ENCODE measurements around the gene NKX6-2. TPM values are rescaled to one million over a fixed set of nuclear protein-coding genes. Genes with fewer than 3 reads are reported as not detected.
"Not testable (repeated sequence)": the region's sequence is repeated elsewhere in the genome, so short reads cannot be mapped to it uniquely, and the experiment has no call there.

The NKX6-2 gene
- total RNA-seq, 4 donors from 2014 or later = not detected

- Histone ChIP-seq H3K27me3 (peaks cover 14% of the 10 kb centered on the region), H3K4me3 (no peak overlapping the region), H3K27ac (no peak overlapping the region), H3K9me3 (peaks cover 0 to 11% (median 0%) of the 10 kb centered on the region in 3 donors), H3K36me3 (no peaks in the 10 kb centered on the region), H3K4me1 (no peaks in the 10 kb centered on the region)
- no peak for ATAC-seq
- 85% methylated on average over 4 of the region's 21 CpGs; no CpG with 5 or more reads in 1 of the 2 donors for WGBS, 2 donors (ENCODE audit: low coverage in 1 of 2)
- TF ChIP-seq CTCF (IDR thresholded peaks at IDR 0.05) (no peak), EP300 (IDR thresholded peaks at IDR 0.05) (no peak), POLR2AphosphoS5 (IDR thresholded peaks at IDR 0.05) (no peak), POLR2A (IDR thresholded peaks at IDR 0.05) (no peak)
Observed at GRCh38 chr10:132798403-132798802, 12.5 kb upstream of the NKX6-2 start.

- H3K27ac ChIP-seq, ATAC-seq, H3K4me1 ChIP-seq, H3K4me3 ChIP-seq, H3K36me3 ChIP-seq: not testable (repeated sequence)
- Histone ChIP-seq H3K27me3 (peaks cover 18% of the 10 kb centered on the region), H3K9me3 (peaks cover 0 to 11% (median 0%) of the 10 kb centered on the region in 3 donors)
- 96 to 97% methylated on average over 8 to 11 of the region's 32 CpGs for WGBS, 2 donors (ENCODE audit: low coverage in 1 of 2)
Observed at GRCh38 chr10:132797986-132798385, 12.0 kb upstream of the NKX6-2 start.

- peaks cover 0 to 7% (median 0%) of the 10 kb centered on the region in 3 donors for H3K9me3 ChIP-seq
- TF ChIP-seq POLR2AphosphoS5 (IDR thresholded peaks at IDR 0.05) (no peak), EP300 (IDR thresholded peaks at IDR 0.05) (no peak), CTCF (IDR thresholded peaks at IDR 0.05) (no peak), POLR2A (IDR thresholded peaks at IDR 0.05) (no peak)
- no peak overlapping the region for H3K4me3 ChIP-seq
- WGBS, 2 donors (ENCODE audit: low coverage in 1 of 2) = no CpG with 5 or more reads among the region's 21 CpGs
- H3K36me3 ChIP-seq = no peaks in the 10 kb centered on the region
- H3K4me1 ChIP-seq = no peaks in the 10 kb centered on the region
- H3K27me3 ChIP-seq = peaks cover 21% of the 10 kb centered on the region
- no peak overlapping the region for H3K27ac ChIP-seq
- ATAC-seq = no peak
Observed at GRCh38 chr10:132796846-132797245, 10.9 kb upstream of the NKX6-2 start.

GRCh38 chr10:132793871-132794849 is 8.2 kb upstream of the NKX6-2 start:
- no peaks in the 10 kb centered on the region for H3K36me3 ChIP-seq
- ATAC-seq = no peak

GRCh38 chr10:132793213-132793612 is 7.3 kb upstream of the NKX6-2 start:
- H3K27me3 ChIP-seq = peaks cover 53% of the 10 kb centered on the region
- no peak for ATAC-seq
- WGBS, 2 donors (ENCODE audit: low coverage in 1 of 2) = no CpG with 5 or more reads among the region's 9 CpGs
- H3K4me3 ChIP-seq = no peak overlapping the region
- H3K4me1 ChIP-seq = peaks cover 0 to 5% (median 3%) of the 10 kb centered on the region in 3 donors
- TF ChIP-seq EP300 (IDR thresholded peaks at IDR 0.05) = no peak
- H3K27ac ChIP-seq = no peak overlapping the region
- no peaks in the 10 kb centered on the region for H3K36me3 ChIP-seq
- H3K9me3 ChIP-seq = no peaks in the 10 kb centered on the region

More at GRCh38 chr10:132793871-132794849, 8.2 kb upstream of the NKX6-2 start:
- WGBS, 2 donors (ENCODE audit: low coverage in 1 of 2) = 40% methylated on average over 1 of the region's 57 CpGs; no CpG with 5 or more reads in 1 of the 2 donors
- H3K27me3 ChIP-seq = peaks cover 44% of the 10 kb centered on the region
- TF ChIP-seq CTCF (IDR thresholded peaks at IDR 0.05) = no peak
- TF ChIP-seq EP300 (IDR thresholded peaks at IDR 0.05) = no peak
- TF ChIP-seq POLR2AphosphoS5 (IDR thresholded peaks at IDR 0.05) = no peak
- no peak for TF ChIP-seq POLR2A (IDR thresholded peaks at IDR 0.05)
- H3K27ac ChIP-seq = no peak overlapping the region
- no peak overlapping the region for H3K4me3 ChIP-seq
- H3K4me1 ChIP-seq = no peaks in the 10 kb centered on the region
- H3K9me3 ChIP-seq = no peaks in the 10 kb centered on the region

- TF ChIP-seq POLR2AphosphoS5 (IDR thresholded peaks at IDR 0.05) (no peak), EP300 (IDR thresholded peaks at IDR 0.05) (no peak), CTCF (IDR thresholded peaks at IDR 0.05) (no peak), POLR2A (IDR thresholded peaks at IDR 0.05) (no peak)
- Histone ChIP-seq H3K9me3 (no peaks in the 10 kb centered on the region), H3K4me3 (no peak overlapping the region), H3K4me1 (peaks cover 0 to 10% (median 6%) of the 10 kb centered on the region in 3 donors), H3K27me3 (peaks cover 57% of the 10 kb centered on the region), H3K36me3 (no peaks in the 10 kb centered on the region), H3K27ac (no peak overlapping the region)
- WGBS, 2 donors (ENCODE audit: low coverage in 1 of 2) = 90% methylated on average over 4 of the region's 17 CpGs; no CpG with 5 or more reads in 1 of the 2 donors
- ATAC-seq = no peak
Observed at GRCh38 chr10:132792796-132793195, 6.8 kb upstream of the NKX6-2 start.

- H3K36me3 ChIP-seq, H3K27ac ChIP-seq, H3K9me3 ChIP-seq, ATAC-seq, H3K4me3 ChIP-seq: not testable (repeated sequence)
- no CpG with 5 or more reads among the region's 33 CpGs for WGBS, 2 donors (ENCODE audit: low coverage in 1 of 2)
- H3K4me1 ChIP-seq = peaks cover 0 to 17% (median 12%) of the 10 kb centered on the region in 3 donors
- peaks cover 64% of the 10 kb centered on the region for H3K27me3 ChIP-seq
Observed at GRCh38 chr10:132792099-132792498, 6.2 kb upstream of the NKX6-2 start.

Data from gastroesophageal sphincter (tissue), 4 donors.